Endometrium (tissue), 2 donors: ENCODE measurements around the gene THSD4.
"Not testable (repeated sequence)": the region's sequence is repeated elsewhere in the genome, so short reads cannot be mapped to it uniquely, and the experiment has no call there.

ENCODE experiments used
- FAIRE-seq: peaks from 2 replicates; lab custom pipeline; 2012; peaks lifted over from hg19 to GRCh38; lab: Jason Lieb, UNC
- donor health status: control.
- donor health status: control.

THSD4 gene

GRCh38 chr15:71294251-71294910 is 179.1 kb downstream of the THSD4 start:
- no peak for FAIRE-seq

DNA sequence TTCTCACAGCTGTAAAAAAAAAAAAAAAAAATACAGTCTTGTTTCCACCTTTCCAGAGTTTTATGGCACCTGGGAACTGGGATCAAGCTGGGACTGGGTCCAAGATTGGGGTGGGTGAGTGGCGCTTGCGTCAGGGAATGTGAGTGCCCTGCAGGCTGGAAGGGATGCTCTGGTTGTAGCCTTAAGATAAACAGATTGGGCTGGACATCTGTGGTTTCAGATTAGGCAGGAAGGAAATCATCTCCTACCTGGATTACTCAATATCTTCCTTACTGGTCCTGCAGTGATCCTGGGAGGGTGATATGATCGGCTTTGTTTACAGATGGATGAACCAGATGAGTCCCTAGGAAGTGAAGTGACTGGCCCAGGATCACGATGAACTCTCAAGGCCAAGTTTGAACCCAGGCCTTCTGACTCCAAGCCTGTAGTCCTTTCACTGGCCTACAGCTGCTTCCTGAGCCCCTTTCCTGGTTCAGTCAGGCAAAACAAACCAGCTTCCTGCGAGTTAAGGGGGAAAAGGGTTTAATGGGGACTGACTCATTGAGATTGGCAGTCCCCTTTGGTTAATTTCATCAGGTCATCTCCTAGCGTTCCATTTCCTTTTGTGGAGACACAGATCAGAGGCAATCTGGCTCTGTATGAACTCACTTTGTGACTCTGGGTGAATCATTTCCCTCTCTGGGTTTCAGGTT is 179.8 kb downstream of the THSD4 start:
- FAIRE-seq: no peak

DNA sequence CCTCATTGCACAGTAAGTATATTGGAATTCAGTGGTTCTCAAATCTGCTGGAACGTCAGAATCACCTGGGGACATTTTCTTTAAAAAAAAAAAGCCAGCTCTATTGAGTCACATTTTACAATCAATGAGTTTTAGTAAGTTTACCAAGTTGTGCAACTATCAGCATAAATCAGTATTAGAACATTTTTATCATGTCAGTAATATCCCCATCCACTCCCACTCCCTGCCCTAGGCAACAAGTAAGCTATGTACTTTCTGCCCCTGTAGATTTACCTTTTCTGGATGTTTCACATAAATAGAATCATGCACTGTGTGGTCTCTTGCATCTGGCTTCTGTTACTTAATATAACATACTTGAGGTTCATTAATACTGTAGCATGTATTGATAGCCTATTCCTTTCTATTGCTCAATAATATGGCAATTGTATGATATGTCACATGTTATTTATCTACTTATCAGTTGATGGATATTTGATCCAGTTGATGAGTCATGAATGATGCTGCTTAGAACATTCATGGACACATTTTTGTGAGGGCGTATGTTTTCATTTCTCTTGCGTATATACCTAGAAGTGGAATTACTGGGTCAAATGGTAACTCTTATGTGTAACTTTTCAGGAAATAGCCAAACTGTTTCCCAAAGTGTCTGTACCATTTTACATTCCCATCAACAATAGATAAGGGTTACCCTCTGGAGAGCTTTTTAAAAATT is 180.5 kb downstream of the THSD4 start:
- FAIRE-seq: no peak

GRCh38 chr15:71296315-71296679 is 181.0 kb downstream of the THSD4 start:
- no peak for FAIRE-seq

DNA sequence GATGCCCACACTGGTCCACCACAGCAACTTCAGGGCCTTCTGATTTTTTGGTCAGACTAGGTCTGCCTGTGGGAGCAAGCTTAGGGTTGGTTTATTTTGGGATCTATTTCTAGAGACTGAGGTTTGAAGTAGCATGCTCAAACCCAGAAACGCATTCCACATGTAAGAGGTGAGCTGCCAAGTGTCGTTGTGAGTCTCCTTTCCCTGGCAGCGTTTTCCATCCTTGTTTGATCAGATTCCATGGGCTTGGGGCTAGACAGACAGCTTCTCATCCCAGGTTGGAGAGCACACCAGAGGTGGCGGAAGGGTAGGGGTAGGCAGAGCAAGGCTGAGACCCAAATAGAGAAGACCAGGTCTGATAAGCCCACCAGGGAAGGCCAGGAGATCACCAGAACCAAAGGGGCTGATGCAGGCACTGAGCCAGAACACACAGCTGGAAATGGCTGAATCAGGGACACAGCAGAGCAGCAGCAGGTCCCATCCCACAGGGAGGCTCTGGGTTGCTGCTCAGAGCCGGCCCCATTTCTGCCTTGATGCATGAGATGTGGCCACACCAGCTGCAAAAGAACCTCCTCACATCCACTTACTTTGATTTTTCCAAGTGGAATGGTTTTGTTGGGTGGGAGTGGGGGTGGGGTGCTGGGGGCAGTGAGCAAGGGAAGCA is 186.8 kb downstream of the THSD4 start:
- FAIRE-seq: no peak

GRCh38 chr15:71302861-71303410 is 187.7 kb downstream of the THSD4 start:
- FAIRE-seq: no peak

DNA sequence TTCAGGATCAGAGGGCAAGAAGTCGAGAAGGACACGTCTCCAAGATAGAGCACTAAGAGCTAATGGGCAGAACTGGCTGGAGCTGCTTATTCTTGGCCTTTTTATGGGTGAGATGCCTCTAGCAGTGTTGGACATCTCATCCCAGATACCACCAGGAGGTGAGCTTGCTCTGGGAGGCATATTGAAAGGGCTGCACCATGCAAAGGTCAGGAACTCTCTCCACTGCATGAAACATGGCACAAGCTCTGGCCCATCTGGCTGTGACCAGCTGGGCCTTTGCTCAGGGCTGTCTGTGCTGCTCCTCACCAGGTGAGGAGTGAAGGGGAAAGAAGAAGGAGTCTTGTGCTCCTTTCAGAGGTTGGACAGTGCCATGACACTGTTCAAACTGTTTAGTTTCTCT is 188.7 kb downstream of the THSD4 start:
- no peak for FAIRE-seq

DNA sequence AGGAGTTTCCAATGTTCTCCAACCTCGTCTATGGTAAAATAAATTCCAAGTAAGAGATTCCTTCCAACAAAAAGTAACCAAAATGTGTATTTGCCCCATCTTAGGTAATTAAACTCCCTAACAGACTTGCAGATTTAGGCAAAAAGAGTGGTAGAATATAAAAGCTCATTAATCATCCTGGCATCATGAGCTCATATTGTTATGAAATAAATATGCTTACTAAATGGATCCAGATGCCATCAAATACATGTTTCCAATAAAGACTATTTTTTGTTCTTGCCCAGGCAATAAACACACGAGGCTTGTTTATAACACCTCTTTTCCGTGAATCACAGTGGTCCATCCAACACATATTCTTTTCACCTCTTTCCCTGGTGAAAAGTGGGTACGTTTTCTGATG is 189.4 kb downstream of the THSD4 start:
- FAIRE-seq: no peak

- no peak for FAIRE-seq
Observed at GRCh38 chr15:71306538-71306937, 191.3 kb downstream of the THSD4 start.

GRCh38 chr15:71312194-71312708 is 197.0 kb downstream of the THSD4 start:
- no peak for FAIRE-seq

- no peak for FAIRE-seq
Observed at GRCh38 chr15:71312731-71313460, 197.6 kb downstream of the THSD4 start.

DNA sequence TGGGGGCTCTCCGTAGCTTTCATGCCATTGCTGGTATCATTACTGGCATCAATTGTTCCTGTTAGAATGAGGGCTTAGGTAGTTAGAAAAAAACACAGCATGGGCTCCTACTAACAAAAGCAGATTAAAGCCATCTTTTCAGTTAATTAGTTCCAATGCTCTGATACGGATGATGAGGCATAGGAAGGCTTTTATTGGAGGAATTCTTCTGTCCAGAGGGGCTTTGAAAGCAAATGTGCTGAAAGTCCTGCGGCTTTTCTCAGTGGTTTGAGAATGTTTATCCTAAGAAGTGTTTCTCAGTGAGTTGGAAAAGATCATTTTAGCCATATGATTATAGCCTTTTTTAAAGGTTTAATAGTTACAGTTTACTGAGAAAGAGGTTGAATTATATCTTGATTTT is 198.5 kb downstream of the THSD4 start:
- no peak for FAIRE-seq

- no peak for FAIRE-seq
Observed at GRCh38 chr15:71314956-71315537, 199.8 kb downstream of the THSD4 start.

- no peak for FAIRE-seq
Observed at GRCh38 chr15:71316911-71317310, 201.6 kb downstream of the THSD4 start.

GRCh38 chr15:71319424-71319823 is 204.2 kb downstream of the THSD4 start:
- FAIRE-seq: not testable (repeated sequence)

DNA sequence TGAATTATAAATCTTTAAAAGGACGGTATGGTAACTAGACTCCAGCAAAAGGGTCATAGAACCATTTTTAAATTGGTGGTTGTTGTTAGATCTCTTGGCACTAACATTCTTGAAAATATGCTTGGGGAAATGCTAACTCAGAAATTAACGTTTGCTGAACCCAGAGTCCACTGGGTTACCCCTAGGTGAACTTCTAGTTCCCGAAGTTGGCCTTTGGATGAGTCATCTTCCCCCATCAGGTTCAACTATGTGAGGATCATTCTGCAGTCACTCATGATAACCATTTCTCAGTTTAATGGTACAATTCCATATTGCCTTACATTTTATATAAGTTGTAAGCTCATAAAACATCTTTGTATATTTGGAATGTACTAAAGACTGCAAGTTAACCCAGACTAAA is 204.7 kb downstream of the THSD4 start:
- FAIRE-seq: no peak

DNA sequence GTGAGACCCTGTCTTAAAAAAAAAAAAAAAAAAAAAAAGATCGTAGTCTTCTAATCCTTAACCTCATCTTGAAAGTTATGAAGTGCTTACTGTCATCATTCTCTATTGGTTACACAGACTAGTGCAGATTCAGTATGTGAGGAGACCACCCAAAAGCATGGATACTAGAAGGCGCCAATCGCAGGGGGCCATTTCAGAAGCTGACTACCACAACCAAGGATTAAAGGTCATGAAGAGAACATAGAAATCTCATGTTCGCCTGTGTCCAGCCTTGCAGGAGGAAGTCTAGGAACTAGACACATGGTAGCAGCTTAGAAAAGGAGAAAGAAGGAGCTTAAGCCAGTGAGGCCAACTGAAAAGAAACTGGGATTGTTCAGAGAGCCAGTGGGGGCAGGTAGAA is 207.8 kb downstream of the THSD4 start:
- FAIRE-seq: no peak

GRCh38 chr15:71323584-71323983 is 208.3 kb downstream of the THSD4 start:
- FAIRE-seq: no peak

DNA sequence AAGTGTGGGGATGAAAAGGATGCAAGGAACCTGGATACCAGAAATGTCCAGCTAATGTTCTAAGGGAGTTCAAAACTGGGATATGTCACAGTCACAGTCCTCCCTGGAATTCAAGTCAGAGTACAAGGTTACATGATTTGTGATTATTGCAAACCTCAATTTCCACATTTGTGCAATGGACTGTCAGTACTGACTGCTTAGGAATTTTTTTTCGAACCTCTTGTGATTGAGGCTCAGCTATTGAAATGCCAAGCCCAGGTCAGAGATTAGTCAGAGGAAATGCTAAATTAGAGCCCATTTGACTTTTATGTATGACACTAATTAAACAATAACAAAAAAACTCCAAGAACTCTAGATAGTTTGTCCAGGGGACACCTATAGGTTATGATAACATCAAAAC is 210.2 kb downstream of the THSD4 start:
- no peak for FAIRE-seq

DNA sequence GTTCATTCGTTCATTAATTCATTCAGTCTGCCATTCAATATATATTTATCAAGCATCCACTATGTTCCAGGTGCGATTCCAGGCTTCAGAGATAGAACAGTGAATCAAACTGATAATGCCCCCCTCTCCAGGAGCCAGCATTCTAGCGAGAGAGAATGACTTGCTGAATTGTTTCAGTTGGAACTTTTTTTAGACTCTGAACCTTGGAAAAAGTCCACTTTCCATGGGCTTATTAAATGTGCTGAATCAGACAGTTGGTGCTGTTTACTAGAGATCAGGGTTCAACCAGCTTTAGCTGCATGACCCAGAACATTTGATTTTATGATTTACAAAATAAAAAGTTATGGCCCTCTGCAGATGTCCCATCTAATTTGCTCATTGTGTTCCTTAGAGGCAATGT is 213.2 kb downstream of the THSD4 start:
- FAIRE-seq: peak; percentile 95

DNA sequence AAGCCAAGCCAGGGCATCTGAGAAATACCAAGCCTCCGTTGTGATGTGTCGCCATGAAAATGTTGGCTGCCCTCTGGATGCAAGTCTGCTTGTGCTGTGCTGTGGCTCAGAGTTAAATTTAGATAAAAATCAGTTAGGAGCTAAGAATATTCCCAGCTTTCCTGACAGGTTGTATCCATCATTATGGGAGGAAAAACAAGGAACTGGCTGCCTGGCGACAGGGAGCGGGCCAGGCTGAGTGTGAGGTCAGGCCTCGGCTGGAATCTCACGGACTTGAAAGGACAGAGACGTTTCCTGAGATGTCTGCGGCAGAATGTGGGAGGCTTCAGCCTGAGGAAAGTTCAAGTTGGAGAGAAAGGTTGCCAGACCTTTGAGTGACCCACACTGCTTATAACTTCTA is 213.8 kb downstream of the THSD4 start:
- no peak for FAIRE-seq
